B cell (primary cell): ENCODE results near the gene OLIG2. TPM values are rescaled to one million over a fixed set of nuclear protein-coding genes. Genes with fewer than 3 reads are reported as not detected.

ENCODE experiments used
- ATAC-seq: fragments of 200-7000 bp; cut with Tn5 transposase; one replicate; pipeline ENCODE4 v1.10.0; 2021; ENCODE audit warnings: low read depth, mild to moderate bottlenecking, moderate number of reproducible peaks, moderate library complexity
- CTCF ChIA-PET: fragments of 350-600 bp; sonication (Branson Sonifier 250); formaldehyde crosslinking; loops from one replicate; lab custom pipeline; 2021; ENCODE audit warnings: antibody characterized with exemption, inconsistent platforms; lab: Charles Lee
- POLR2A ChIA-PET: fragments of 350-600 bp; sonication (Branson Sonifier 250); formaldehyde crosslinking; loops from one replicate; lab custom pipeline; 2021; ENCODE audit warnings: antibody characterized with exemption; lab: Charles Lee
- DNase-seq: peaks from one replicate; pipeline ENCODE4 v3.0.0; 2013
- H2AFZ ChIP-seq: 2 replicates; pipeline ENCODE4 v1.6.1; 2012; ENCODE audit warnings: mild to moderate bottlenecking, low read depth, low read length; ENCODE audit not compliant: insufficient read depth, poor library complexity, severe bottlenecking
- H3K27ac ChIP-seq, 2 donors: 1 replicate in 1 of 2; 2 replicates in 1 of 2; pipeline ENCODE4 v1.5.1; 2012 to 2013; ENCODE audit warnings: low read length in 2 of 2, mild to moderate bottlenecking in 2 of 2, moderate library complexity in 1 of 2
- H3K27me3 ChIP-seq, 4 experiments: fragments of 200-600 bp in 1 of 4; sonication (generic) in 1 of 4; replicated peaks in 1 of 4; 1 replicate in 2 of 4; 2 replicates in 2 of 4; pipeline versions ENCODE4 v1.6.1 to v1.7.0; 2013 to 2016; ENCODE audit warnings: low read length in 3 of 4, mild to moderate bottlenecking in 2 of 4, mixed read lengths in 1 of 4, moderate library complexity in 1 of 4; ENCODE audit not compliant: insufficient read depth in 4 of 4, control insufficient read depth in 3 of 4; ENCODE audit errors: control extremely low read depth in 1 of 4
- H3K36me3 ChIP-seq, 2 experiments: replicated peaks in 1 of 2; 1 replicate in 1 of 2; 2 replicates in 1 of 2; pipeline versions ENCODE4 v1.6.1 to v1.7.1; 2013; ENCODE audit warnings: low read length in 1 of 2; ENCODE audit not compliant: insufficient read depth in 2 of 2, control insufficient read depth in 1 of 2; ENCODE audit errors: control extremely low read depth in 1 of 2, extremely low read depth in 1 of 2
- H3K4me1 ChIP-seq, 2 donors: fragments of 200-600 bp in 1 of 2; sonication (generic) in 1 of 2; 1 replicate in 1 of 2; 2 replicates in 1 of 2; pipeline versions ENCODE4 v1.5.1 to v1.6.1; 2013 to 2017; ENCODE audit warnings: low read length in 2 of 2; ENCODE audit not compliant: control insufficient read depth in 2 of 2, insufficient read depth in 2 of 2
- H3K4me2 ChIP-seq: replicated peaks from 2 replicates; pipeline ENCODE3; 2012; ENCODE audit warnings: mild to moderate bottlenecking, low read depth, low read length; ENCODE audit not compliant: poor library complexity, severe bottlenecking
- H3K4me3 ChIP-seq, 5 experiments: fragments of 200-600 bp in 1 of 5; sonication (generic) in 1 of 5; 1 replicate in 3 of 5; 2 replicates in 2 of 5; pipeline versions ENCODE4 v1.5.1 to v1.7.0; 2011 to 2016; ENCODE audit warnings: low read length in 4 of 5, mild to moderate bottlenecking in 4 of 5, low read depth in 2 of 5, control low read depth in 1 of 5, moderate library complexity in 1 of 5; ENCODE audit not compliant: insufficient read depth in 1 of 5; ENCODE audit errors: control extremely low read depth in 1 of 5, extremely low read depth in 1 of 5
- H3K79me2 ChIP-seq: fragments of 200-600 bp; sonication (generic); one replicate; pipeline ENCODE4 v1.6.0; 2016; ENCODE audit warnings: low read length; ENCODE audit not compliant: control insufficient read depth, insufficient read depth
- H3K9ac ChIP-seq: fragments of 200-600 bp; sonication (generic); 2 replicates; pipeline ENCODE4 v1.6.1; 2017; ENCODE audit warnings: mild to moderate bottlenecking, low read length, moderate library complexity
- H3K9me3 ChIP-seq, 3 donors: one replicate each; pipeline versions ENCODE4 v1.6.1 to v1.7.1; 2013; ENCODE audit warnings: low read length in 2 of 3; ENCODE audit not compliant: control insufficient read depth in 2 of 3, insufficient read depth in 1 of 3; ENCODE audit errors: control extremely low read depth in 1 of 3
- H4K20me1 ChIP-seq: 2 replicates; pipeline ENCODE4 v1.6.0; 2012; ENCODE audit warnings: mild to moderate bottlenecking, low read length; ENCODE audit not compliant: insufficient read depth, control insufficient read depth, poor library complexity, severe bottlenecking
- H3K27ac Mint-ChIP-seq: one replicate; pipeline ENCODE4 v1.8.0; 2021; ENCODE audit warnings: mixed read lengths
- H3K27me3 Mint-ChIP-seq: one replicate; pipeline ENCODE4 v1.8.0; 2021; ENCODE audit warnings: mixed read lengths
- H3K4me1 Mint-ChIP-seq: one replicate; pipeline ENCODE4 v1.8.0; 2021; ENCODE audit warnings: mixed read lengths
- H3K4me3 Mint-ChIP-seq: one replicate; pipeline ENCODE4 v1.8.0; 2021; ENCODE audit warnings: mixed read lengths
- H3K9me3 Mint-ChIP-seq: one replicate; pipeline ENCODE4 v1.8.0; 2022; ENCODE audit warnings: mixed read lengths; ENCODE audit not compliant: insufficient read depth
- EZH2 ChIP-seq: IDR thresholded peaks from 2 replicates; pipeline ENCODE4 v1.6.1; 2012; ENCODE audit warnings: borderline replicate concordance, low read depth, mild to moderate bottlenecking, moderate library complexity, low read length; ENCODE audit not compliant: insufficient read depth, poor library complexity, severe bottlenecking
- WGBS: methylation state at CpG from one replicate; pipeline ENCODE4 v1.1.5; 2013; ENCODE audit warnings: missing lambda C conversion rate; ENCODE audit not compliant: insufficient coverage; 5-methylcytosine and 5-hydroxymethylcytosine counted together
- intact Hi-C: fragments of 100-400 bp; cut with micrococcal nuclease; formaldehyde crosslinking; loops from one replicate; pipeline ENCODE4 v1.10.0; 2022
- polyA plus RNA-seq: library from polyadenylated mRNA; depleted of rRNA; stranded (reverse); fragments of >200 nt; gene quantifications from 2 replicates; pipeline ENCODE4 v1.2.3, GENCODE V29; 2012
- total RNA-seq, 2 donors: library from RNA; stranded (reverse); fragments of 120-200 nt in 1 of 2; gene quantifications; 1 replicate in 1 of 2; 2 replicates in 1 of 2; pipeline versions ENCODE4 v1.2.3 to v1.2.4, GENCODE V29; 2013 to 2022
- TF ChIP-seq, protein P1 (sequence below): fragments of 200-600 bp; IDR thresholded peaks from one replicate; pipeline ENCODE4 v1.8.0; 2022; ENCODE audit warnings: antibody characterized with exemption, mild to moderate bottlenecking

Gene OLIG2
- total and polyA plus RNA-seq, 2 donors (not counting 1 experiment from before 2014, with no cell fraction given) = not detected

GRCh38 chr21:32979598-32980268 is 46.0 kb upstream of the OLIG2 start:
- no peaks in the 10 kb centered on the region for H3K4me1 Mint-ChIP-seq

GRCh38 chr21:32981096-32981495 is 44.6 kb upstream of the OLIG2 start:
- Mint-ChIP-seq H3K4me1 (no peaks in the 10 kb centered on the region), H3K27me3 (peaks cover 27% of the 10 kb centered on the region), H3K4me3 (no peak overlapping the region), H3K9me3 (no peaks in the 10 kb centered on the region), H3K27ac (no peak overlapping the region)
- no peak overlapping the region for H3K4me2 ChIP-seq
- no peaks in the 10 kb centered on the region for H3K79me2 ChIP-seq
- no peaks in the 10 kb centered on the region for H3K36me3 ChIP-seq
- no peak overlapping the region for H2AFZ ChIP-seq
- H3K9me3 ChIP-seq = no peaks in the 10 kb centered on the region
- DNase-seq = no peak
- ChIA-PET CTCF (no interaction called here), POLR2A (no interaction called here)
- no peak overlapping the region for H3K4me3 ChIP-seq
- TF ChIP-seq EZH2 = no peak
- TF ChIP-seq, protein P1, sequence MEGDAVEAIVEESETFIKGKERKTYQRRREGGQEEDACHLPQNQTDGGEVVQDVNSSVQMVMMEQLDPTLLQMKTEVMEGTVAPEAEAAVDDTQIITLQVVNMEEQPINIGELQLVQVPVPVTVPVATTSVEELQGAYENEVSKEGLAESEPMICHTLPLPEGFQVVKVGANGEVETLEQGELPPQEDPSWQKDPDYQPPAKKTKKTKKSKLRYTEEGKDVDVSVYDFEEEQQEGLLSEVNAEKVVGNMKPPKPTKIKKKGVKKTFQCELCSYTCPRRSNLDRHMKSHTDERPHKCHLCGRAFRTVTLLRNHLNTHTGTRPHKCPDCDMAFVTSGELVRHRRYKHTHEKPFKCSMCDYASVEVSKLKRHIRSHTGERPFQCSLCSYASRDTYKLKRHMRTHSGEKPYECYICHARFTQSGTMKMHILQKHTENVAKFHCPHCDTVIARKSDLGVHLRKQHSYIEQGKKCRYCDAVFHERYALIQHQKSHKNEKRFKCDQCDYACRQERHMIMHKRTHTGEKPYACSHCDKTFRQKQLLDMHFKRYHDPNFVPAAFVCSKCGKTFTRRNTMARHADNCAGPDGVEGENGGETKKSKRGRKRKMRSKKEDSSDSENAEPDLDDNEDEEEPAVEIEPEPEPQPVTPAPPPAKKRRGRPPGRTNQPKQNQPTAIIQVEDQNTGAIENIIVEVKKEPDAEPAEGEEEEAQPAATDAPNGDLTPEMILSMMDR = no peak
- intact Hi-C loops = no loop called here
- peaks cover 0 to 25% (median 7%) of the 10 kb centered on the region in 4 experiments for H3K27me3 ChIP-seq
- 94% methylated on average over 6 of the region's 7 CpGs for WGBS
- no peaks in the 10 kb centered on the region for H4K20me1 ChIP-seq
- H3K27ac ChIP-seq = no peak overlapping the region
- no peak for ATAC-seq
- no peaks in the 10 kb centered on the region for H3K4me1 ChIP-seq
- H3K9ac ChIP-seq = no peak overlapping the region

More at GRCh38 chr21:32979598-32980268, 46.0 kb upstream of the OLIG2 start:
- TF ChIP-seq, protein P1 = no peak
- no peak for TF ChIP-seq EZH2
- Histone ChIP-seq H3K4me1 (no peaks in the 10 kb centered on the region), H3K27me3 (peaks cover 0 to 27% (median 6%) of the 10 kb centered on the region in 4 experiments), H3K79me2 (no peaks in the 10 kb centered on the region), H3K9me3 (no peaks in the 10 kb centered on the region), H3K9ac (no peak overlapping the region), H3K36me3 (no peaks in the 10 kb centered on the region), H2AFZ (no peak overlapping the region), H3K4me3 (no peak overlapping the region), H3K27ac (no peak overlapping the region), H4K20me1 (no peaks in the 10 kb centered on the region), H3K4me2 (no peak overlapping the region)
- CTCF ChIA-PET = no interaction called here
- Mint-ChIP-seq H3K27me3 (peaks cover 37% of the 10 kb centered on the region), H3K9me3 (no peaks in the 10 kb centered on the region), H3K27ac (no peak overlapping the region), H3K4me3 (no peak overlapping the region)
- ATAC-seq (no peak), DNase-seq (no peak)
- 0% methylated on average over 1 of the region's 2 CpGs for WGBS
- intact Hi-C loops = no loop called here
- POLR2A ChIA-PET = no interaction called here
